Keratinocyte (primary cell): ENCODE results near the gene INPP5A. TPM values are rescaled to one million over a fixed set of nuclear protein-coding genes. Genes with fewer than 3 reads are reported as not detected.

Experiments used
- DNase-seq: peaks from one replicate; pipeline ENCODE4 v3.0.0-alpha.2; 2011; ENCODE audit warnings: low read depth, missing footprints, low spot score
- FAIRE-seq: peaks from 2 replicates; lab custom pipeline; 2011; peaks lifted over from hg19 to GRCh38; lab: Jason Lieb, UNC
- H2AFZ ChIP-seq: 2 replicates; pipeline ENCODE4 v1.6.0; 2012; ENCODE audit warnings: low read length, control low read depth, inconsistent platforms; ENCODE audit not compliant: control insufficient read depth
- H3K27ac ChIP-seq: 2 replicates; pipeline ENCODE4 v1.5.1; 2011; ENCODE audit warnings: low read length; ENCODE audit not compliant: control insufficient read depth, insufficient read depth
- H3K27me3 ChIP-seq: 3 replicates; pipeline ENCODE4 v1.6.0; 2011; ENCODE audit warnings: low read length; ENCODE audit not compliant: control insufficient read depth, insufficient read depth; ENCODE audit errors: extremely low read depth
- H3K36me3 ChIP-seq, 2 experiments: 2 replicates in 1 of 2; 3 replicates in 1 of 2; pipeline ENCODE4 v1.5.1; 2011; ENCODE audit warnings: low read length in 2 of 2, mild to moderate bottlenecking in 1 of 2; ENCODE audit not compliant: control insufficient read depth in 2 of 2, insufficient read depth in 2 of 2; ENCODE audit errors: extremely low read depth in 1 of 2
- H3K4me1 ChIP-seq: 3 replicates; pipeline ENCODE4 v1.5.1; 2011; ENCODE audit warnings: low read length; ENCODE audit not compliant: control insufficient read depth, insufficient read depth; ENCODE audit errors: extremely low read depth
- H3K4me2 ChIP-seq: 3 replicates; pipeline ENCODE4 v1.6.0; 2011; ENCODE audit warnings: low read depth, low read length; ENCODE audit not compliant: control insufficient read depth, insufficient read depth; ENCODE audit errors: extremely low read depth
- H3K4me3 ChIP-seq, 3 experiments: fragments of 200-600 bp in 1 of 3; sonication (generic) in 1 of 3; 2 replicates in 2 of 3; 3 replicates in 1 of 3; pipeline ENCODE4 v1.5.1; 2011 to 2016; ENCODE audit warnings: low read length in 3 of 3, mild to moderate bottlenecking in 3 of 3, control low read depth in 2 of 3, inconsistent platforms in 1 of 3, low read depth in 1 of 3, mixed read lengths in 1 of 3, mixed run types in 1 of 3, moderate library complexity in 1 of 3; ENCODE audit not compliant: control insufficient read depth in 2 of 3, insufficient read depth in 2 of 3; ENCODE audit errors: extremely low read depth in 1 of 3
- H3K79me2 ChIP-seq: 2 replicates; pipeline ENCODE4 v1.6.0; 2012; ENCODE audit warnings: low read length; ENCODE audit not compliant: control insufficient read depth, insufficient read depth
- H3K9ac ChIP-seq: 3 replicates; pipeline ENCODE4 v1.6.0; 2011; ENCODE audit warnings: low read length; ENCODE audit not compliant: control insufficient read depth, insufficient read depth; ENCODE audit errors: extremely low read depth
- H3K9me1 ChIP-seq: 3 replicates; pipeline ENCODE4 v1.6.0; 2011; ENCODE audit warnings: low read length; ENCODE audit not compliant: control insufficient read depth, insufficient read depth; ENCODE audit errors: extremely low read depth
- H3K9me3 ChIP-seq: 2 replicates; pipeline ENCODE4 v1.5.1; 2012; ENCODE audit warnings: low read depth, low read length; ENCODE audit not compliant: control insufficient read depth
- H4K20me1 ChIP-seq: 3 replicates; pipeline ENCODE4 v1.6.0; 2011; ENCODE audit warnings: low read length; ENCODE audit not compliant: control insufficient read depth, insufficient read depth; ENCODE audit errors: extremely low read depth
- CTCF ChIP-seq, 3 experiments: IDR thresholded peaks in 1 of 3; conservative IDR thresholded peaks in 1 of 3; optimal IDR thresholded peaks in 1 of 3; 2 replicates in 2 of 3; 3 replicates in 1 of 3; pipeline versions ENCODE3 to v1.5.1; 2011; ENCODE audit warnings: low read length in 3 of 3, mild to moderate bottlenecking in 3 of 3, moderate library complexity in 2 of 3, control low read depth in 1 of 3, inconsistent platforms in 1 of 3; ENCODE audit not compliant: insufficient read depth in 2 of 3; ENCODE audit errors: extremely low read depth in 1 of 3
- EZH2 ChIP-seq: IDR thresholded peaks from one replicate; pipeline ENCODE4 v1.6.1; 2012; ENCODE audit warnings: inconsistent platforms, mild to moderate bottlenecking, low read length, moderate library complexity
- dilution Hi-C: fragments of 300-500 bp; cut with MboI; formaldehyde crosslinking; loops from one replicate; pipeline ENCODE4 v1.7.0; 2020; ENCODE audit warnings: low sequenced_read_pairs; ENCODE audit not compliant: extremely low pct_ligation_motif_present
- polyA plus RNA-seq, 5 experiments: library from polyadenylated mRNA; depleted of rRNA in 3 of 5; stranded (reverse) in 3 of 5; stranded (forward) in 1 of 5; unstranded in 1 of 5; fragments of >200 nt; gene quantifications; 1 replicate in 1 of 5; 2 replicates in 3 of 5; 3 replicates in 1 of 5; pipeline versions ENCODE4 v1.2.1 to v1.2.3, GENCODE V29; 2011 to 2012; ENCODE audit warnings: missing spikeins in 2 of 5, low read depth in 1 of 5, low replicate concordance in 1 of 5

Gene INPP5A
- polyA plus RNA-seq, 1 donor (not counting 4 experiments of a cell fraction or from before 2014, with no cell fraction given), result 11.2 TPM

- Histone ChIP-seq H3K9ac (no peak overlapping the region), H3K4me1 (peaks cover 11% of the 10 kb centered on the region), H3K4me2 (peak overlapping the region; percentile 17), H3K27ac (no peak overlapping the region), H3K4me3 (no peak overlapping the region), H3K79me2 (peaks cover 39% of the 10 kb centered on the region), H3K36me3 (no peaks in the 10 kb centered on the region), H3K27me3 (no peaks in the 10 kb centered on the region), H3K9me3 (no peaks in the 10 kb centered on the region), H3K9me1 (no peaks in the 10 kb centered on the region), H4K20me1 (peaks cover 10% of the 10 kb centered on the region), H2AFZ (no peak overlapping the region)
- no peak for TF ChIP-seq CTCF (optimal IDR thresholded peaks at IDR 0.05 in 1 of 3, IDR thresholded peaks at IDR 0.05 in 1 of 3, conservative IDR thresholded peaks at IDR 0.05 in 1 of 3; ENCODE audit: extremely low read depth in 1 of 3, insufficient read depth in 2 of 3, low read length in 3 of 3)
- TF ChIP-seq EZH2, result no peak
- dilution Hi-C loops, result no loop called here
- no peak for FAIRE-seq
- DNase-seq, result no peak
Observed at GRCh38 chr10:132543916-132544743, 6.5 kb downstream of the INPP5A start.

- H4K20me1 ChIP-seq, result peaks cover 10% of the 10 kb centered on the region
- peaks cover 7% of the 10 kb centered on the region for H3K4me1 ChIP-seq
- peaks cover 39% of the 10 kb centered on the region for H3K79me2 ChIP-seq
- no peaks in the 10 kb centered on the region for H3K9me3 ChIP-seq
- H3K9me1 ChIP-seq, result no peaks in the 10 kb centered on the region
- no peak overlapping the region for H3K9ac ChIP-seq
- peak overlapping the region; percentile 17 for H3K4me2 ChIP-seq
- TF ChIP-seq EZH2, result no peak
- no peak for TF ChIP-seq CTCF (optimal IDR thresholded peaks at IDR 0.05 in 1 of 3, IDR thresholded peaks at IDR 0.05 in 1 of 3, conservative IDR thresholded peaks at IDR 0.05 in 1 of 3; ENCODE audit: extremely low read depth in 1 of 3, insufficient read depth in 2 of 3, low read length in 3 of 3)
- H3K27me3 ChIP-seq, result no peaks in the 10 kb centered on the region
- DNase-seq, result no peak
- H3K4me3 ChIP-seq, result no peak overlapping the region
- no peak overlapping the region for H3K27ac ChIP-seq
- FAIRE-seq, result no peak
- dilution Hi-C loops, result no loop called here
- no peaks in the 10 kb centered on the region for H3K36me3 ChIP-seq
- no peak overlapping the region for H2AFZ ChIP-seq
Observed at GRCh38 chr10:132544744-132545658, 7.4 kb downstream of the INPP5A start.
